Measurements from ENCODE around the gene TSPAN14. TPM values are rescaled to one million over a fixed set of nuclear protein-coding genes. Genes with fewer than 3 reads are reported as not detected.

TSPAN14 gene, protein sequence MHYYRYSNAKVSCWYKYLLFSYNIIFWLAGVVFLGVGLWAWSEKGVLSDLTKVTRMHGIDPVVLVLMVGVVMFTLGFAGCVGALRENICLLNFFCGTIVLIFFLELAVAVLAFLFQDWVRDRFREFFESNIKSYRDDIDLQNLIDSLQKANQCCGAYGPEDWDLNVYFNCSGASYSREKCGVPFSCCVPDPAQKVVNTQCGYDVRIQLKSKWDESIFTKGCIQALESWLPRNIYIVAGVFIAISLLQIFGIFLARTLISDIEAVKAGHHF
- 89.2 to 130 TPM (median 126 TPM) in 5 replicates for total RNA-seq (2022; extraction: Qiagen RNA extraction)

DNA sequence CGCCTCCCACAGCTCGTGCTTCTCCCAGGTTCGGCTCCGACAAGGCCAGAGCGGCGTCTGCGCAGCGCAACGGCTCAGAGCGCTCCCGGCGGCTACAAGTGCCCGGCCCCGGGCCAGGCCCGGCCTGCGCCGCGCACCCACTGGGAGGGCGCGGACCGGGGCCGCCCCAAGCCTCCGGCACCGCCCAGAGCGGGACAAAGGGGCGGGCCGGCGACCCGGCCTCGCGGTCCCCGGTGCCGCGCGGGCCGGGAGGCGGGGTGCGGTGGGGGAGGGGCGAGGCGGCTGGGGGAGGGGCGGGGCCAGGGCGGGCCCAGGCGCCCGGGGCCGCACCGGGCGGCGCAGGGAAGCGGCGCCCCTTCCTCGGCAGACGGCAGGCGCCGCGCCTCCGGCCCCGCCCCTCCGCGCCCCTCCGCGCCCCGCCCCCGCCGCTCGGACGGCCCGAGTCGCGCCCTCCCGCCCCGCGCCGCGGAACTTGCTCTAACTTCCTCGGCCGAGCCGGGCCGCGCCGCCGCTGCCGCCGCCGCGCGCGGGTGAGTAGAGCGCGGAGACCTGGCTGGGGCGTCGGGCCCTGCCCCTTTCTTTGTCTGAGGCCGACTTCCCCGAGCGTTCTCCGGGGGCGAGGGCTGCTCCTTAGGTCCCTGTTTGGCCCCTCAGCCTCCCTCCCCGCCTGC lies at the start of gene TSPAN14:
Gene TSPAN14 (plus strand): TSS at position 469 of the 671 bp plus-strand sequence. CDS start 34,924 bp downstream, outside the sequence.

DNA sequence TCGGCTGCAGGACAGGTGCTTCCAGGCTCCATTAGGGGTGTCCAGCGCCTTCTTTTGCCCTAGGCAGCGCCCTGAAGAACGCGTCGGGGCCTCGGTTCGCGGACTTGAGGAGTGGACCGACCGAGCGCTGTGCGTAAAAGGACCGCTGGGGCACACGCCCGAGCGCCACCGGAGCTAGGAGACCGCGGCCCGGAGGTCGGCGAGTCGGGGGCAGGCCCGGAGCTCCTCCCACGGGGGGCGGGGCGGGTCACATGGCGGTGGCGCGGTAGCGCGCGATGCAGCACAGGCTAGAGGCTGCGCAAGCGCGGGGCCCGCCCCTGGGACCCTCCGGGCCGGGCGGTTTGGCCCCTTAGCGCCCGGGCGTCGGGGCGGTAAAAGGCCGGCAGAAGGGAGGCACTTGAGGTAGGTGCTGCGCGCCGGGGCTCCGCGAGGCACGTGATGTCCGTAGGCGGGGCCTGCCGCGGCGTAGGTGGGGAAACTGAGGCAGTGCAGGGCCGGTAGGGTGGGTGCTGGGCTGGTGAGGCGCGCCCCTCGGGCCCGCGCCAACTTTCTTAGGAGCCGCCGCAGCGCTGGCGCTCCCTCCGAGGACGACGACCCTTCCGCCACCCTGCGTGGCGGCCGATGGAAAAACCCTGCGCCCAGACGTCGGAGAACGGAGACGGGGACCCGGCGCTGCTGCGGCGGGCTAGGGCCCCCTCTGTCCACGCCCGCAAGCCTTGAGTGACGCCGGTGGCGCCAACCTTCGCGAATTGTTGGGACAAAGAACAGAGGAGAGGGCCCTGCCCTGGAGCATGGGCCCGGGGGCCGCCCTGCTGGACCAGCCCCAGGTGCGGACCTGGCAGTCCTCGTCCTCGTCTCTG lies 45.6 kb upstream of the TSPAN14 start, which contains the start of gene PRXL2A:
Gene PRXL2A (plus strand): TSS at position 310 of the 860 bp plus-strand sequence. CDS start 11,917 bp downstream, outside the sequence.

DNA sequence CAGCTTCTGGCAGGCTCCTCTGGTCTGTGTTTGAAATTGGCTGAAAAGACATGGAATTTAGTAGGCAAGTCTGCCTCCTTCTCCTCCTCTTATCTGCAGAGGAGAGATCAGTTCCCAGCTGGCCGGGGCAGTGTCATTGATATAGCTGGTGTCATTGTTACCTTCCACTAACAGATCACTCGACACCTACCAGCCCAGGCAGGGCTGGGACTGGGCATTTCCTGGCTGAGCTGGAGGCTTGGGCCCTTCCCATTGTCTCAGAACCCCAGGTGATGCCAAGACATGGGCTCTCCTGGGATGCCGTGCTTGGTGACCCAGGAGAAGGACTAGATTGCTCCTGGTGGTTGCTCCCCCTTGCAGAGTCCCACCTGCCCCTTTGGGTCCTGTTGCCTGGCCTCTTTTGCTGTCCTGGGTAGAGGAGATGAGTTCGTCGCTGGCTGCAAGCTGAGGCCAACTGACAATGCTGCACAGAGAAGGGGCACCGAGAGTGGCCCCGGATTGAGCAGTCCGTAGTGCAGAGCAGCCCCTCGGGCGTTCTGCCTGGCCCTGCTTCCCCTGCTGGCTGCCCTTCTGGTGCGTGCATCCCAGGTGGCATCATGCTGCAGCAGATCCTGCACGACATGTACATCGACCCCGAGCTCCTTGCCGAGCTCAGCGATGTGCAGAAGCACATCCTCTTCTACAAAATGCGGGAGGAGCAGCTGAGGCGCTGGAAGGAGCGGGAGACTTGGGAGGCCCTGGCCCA lies 83.8 kb downstream of the TSPAN14 start, which contains the start of gene SH2D4B:
Gene SH2D4B (plus strand): TSS at position 167 of the 745 bp plus-strand sequence. CDS start 430 bp downstream, at position 597.

Other genes starting within 250 kb of the TSPAN14 start
- gene ANXA11, start 248.8 kb upstream of the TSPAN14 start, total RNA-seq (2022; extraction: Qiagen RNA extraction), result 181 to 239 TPM (median 229 TPM) in 5 replicates
- gene MAT1A, start 164.7 kb upstream of the TSPAN14 start, total RNA-seq (2022; extraction: Qiagen RNA extraction), result 0.04 to 0.11 TPM (median 0.04 TPM) in 5 replicates
- not detected in 5 replicates for gene DYDC1, start 97.6 kb upstream of the TSPAN14 start, total RNA-seq (2022; extraction: Qiagen RNA extraction)
- gene DYDC2, start 97.5 kb upstream of the TSPAN14 start, total RNA-seq (2022; extraction: Qiagen RNA extraction), result 0.05 to 0.06 TPM in 2 of 5 replicates, not detected in the others
- gene PRXL2A, start 45.8 kb upstream of the TSPAN14 start, total RNA-seq (2022; extraction: Qiagen RNA extraction), result 43.9 to 47.6 TPM (median 45.0 TPM) in 5 replicates
- gene SH2D4B, start 83.6 kb downstream of the TSPAN14 start, total RNA-seq (2022; extraction: Qiagen RNA extraction), result 0.05 to 0.19 TPM (median 0.07 TPM) in 5 replicates

Measured in A549 treated with dexamethasone at 1 μM for 4 hours (cell line).